HT-29 (cell line): ENCODE measurements around the gene USP6NL. TPM values are rescaled to one million over a fixed set of nuclear protein-coding genes. Genes with fewer than 3 reads are reported as not detected.

Experiments
- DNase-seq: peaks from one replicate; pipeline ENCODE4 v3.0.0-alpha.2; 2015; ENCODE audit warnings: low spot score
- total RNA-seq: library from RNA; depleted of rRNA; stranded (reverse); fragments of >200 nt; shearing (Covaris generic); gene quantifications from 2 replicates; pipeline ENCODE4 v1.2.3, GENCODE V29; 2014

Gene USP6NL
- total RNA-seq, 1 experiment from 2014 or later, result 18.6 TPM

- DNase-seq, result no peak
Measured at GRCh38 chr10:11594589-11595394, 16.7 kb downstream of the USP6NL start.

DNA sequence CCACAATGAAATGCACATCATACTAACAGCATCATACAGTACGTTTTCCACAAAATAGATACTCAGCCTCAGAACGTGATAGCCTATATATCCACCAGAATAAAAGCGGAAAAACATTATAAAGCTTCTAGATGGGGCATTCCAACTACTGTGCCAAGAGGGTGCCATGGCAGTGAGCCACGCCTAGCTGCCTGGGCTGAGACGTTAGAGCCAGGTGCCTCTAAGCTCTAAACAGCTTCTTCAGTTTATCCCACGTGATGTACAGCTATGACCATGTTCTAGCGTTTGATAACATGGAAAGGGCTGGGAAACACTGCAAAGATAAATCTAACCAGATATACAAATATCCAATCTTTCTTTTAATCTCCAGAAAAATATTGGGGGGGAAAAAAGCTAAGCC, 17.8 kb downstream of the USP6NL start:
- no peak for DNase-seq

DNA sequence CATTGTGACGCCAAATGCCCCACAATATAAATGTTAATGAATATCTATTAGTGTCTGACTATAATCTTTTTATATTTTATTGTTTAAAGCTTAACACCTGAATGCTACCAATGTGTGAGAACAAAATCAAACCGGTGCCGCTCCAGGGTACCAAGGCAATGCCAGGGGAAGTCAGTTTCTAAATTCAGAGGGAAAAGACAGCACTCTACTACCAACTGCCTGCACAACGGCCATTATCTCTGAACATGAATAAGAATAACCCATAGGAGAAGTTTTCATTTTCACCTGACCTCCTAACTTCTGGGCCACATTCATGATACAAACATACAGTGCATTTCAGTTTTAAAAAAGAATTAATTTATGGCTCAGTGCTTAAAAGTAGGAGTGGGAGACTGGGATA, 21.7 kb downstream of the USP6NL start:
- DNase-seq, result no peak

DNA sequence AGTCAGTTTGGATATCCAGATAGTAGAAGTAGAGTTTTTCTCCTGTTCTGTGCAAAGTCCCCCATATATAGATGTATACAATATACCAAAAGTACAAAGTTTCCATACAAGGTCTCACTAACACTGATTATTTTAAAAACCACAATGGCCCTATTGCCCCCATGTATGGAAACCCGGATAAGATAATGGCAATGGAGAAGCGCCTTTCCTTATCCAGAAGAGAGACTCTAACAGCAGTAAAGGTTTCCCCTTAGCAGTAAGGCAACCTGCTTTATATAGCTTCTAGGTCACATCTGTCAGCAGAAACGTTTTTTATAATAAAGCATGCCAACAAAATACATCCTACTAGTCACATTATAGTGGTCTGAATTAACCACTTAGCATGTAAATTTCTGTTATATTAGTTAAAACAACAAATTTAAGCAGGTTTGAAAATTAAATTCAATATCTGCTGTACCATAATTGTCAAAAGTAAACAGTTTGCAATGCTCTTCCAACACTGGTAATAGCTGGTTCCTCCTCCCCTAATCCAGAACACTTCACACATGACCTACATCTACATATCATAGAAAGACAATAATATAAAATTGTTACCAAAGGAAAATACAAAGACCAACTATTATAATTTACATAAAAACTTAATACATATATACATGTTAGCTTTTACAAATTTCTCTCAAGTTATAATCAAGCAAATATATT, 22.4 kb downstream of the USP6NL start:
- DNase-seq, result no peak

DNA sequence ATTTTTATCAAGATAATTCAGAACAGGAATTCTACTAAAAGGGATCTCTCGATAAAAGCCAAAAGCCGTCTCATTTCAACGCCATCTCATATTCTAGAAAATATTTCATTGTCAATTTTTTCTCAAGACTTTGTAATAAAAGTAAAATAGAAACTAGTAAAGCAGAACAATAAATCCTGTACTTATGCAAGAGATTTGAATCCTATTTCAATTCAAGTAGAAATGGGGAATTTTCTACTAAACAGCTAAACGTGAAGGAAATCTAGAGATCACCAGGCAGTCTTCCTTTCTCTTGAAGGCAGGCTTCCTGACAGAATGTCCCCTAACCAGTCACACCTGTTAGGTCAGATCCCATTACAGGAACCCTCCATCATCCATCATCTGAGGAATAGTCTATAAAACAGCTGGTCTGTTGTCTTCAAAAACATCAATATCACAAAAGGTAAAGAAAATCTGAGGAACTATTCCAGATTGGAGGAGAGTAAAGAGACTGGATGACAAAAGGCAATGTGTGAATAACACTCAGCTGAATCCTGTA, 23.7 kb downstream of the USP6NL start:
- peak; percentile 74 for DNase-seq

DNA sequence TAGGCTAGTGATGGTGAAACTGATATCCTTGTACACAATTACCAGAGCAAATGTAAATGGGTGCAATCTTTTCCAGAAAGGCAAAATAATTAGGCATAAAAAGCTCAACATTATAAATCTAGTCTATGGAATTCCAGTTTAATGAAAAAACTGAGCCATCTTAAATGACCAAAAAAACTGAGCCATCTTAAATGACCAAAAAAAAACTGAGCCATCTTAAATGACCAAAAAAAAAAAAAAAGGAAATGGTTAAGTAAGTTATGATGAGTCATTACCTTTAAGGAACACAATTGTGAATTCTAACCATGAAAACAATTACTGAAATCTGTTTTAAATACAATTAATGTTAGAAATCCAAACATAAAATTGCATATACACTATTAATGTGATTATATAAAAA, 25.3 kb downstream of the USP6NL start:
- no peak for DNase-seq

DNA sequence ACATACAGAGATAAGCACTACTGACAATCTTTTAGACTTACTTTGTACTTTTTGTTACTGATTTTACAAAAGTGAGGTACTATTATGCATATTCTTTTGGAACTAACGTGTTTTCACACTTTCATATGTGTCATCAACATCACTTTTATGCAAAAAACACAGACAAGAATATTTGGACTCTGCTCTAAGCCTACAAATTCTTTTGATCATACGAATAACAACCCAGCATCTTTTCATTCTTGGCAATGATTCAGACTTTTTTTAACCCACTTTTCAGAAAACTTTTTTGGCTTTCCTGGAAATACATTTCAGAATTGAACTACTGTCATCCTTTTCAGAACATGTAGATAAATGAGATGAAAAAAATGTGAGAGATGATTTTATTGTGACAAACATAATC, 30.2 kb downstream of the USP6NL start:
- DNase-seq, result no peak

- no peak for DNase-seq
Measured at GRCh38 chr10:11579885-11580284, 31.6 kb downstream of the USP6NL start.

DNA sequence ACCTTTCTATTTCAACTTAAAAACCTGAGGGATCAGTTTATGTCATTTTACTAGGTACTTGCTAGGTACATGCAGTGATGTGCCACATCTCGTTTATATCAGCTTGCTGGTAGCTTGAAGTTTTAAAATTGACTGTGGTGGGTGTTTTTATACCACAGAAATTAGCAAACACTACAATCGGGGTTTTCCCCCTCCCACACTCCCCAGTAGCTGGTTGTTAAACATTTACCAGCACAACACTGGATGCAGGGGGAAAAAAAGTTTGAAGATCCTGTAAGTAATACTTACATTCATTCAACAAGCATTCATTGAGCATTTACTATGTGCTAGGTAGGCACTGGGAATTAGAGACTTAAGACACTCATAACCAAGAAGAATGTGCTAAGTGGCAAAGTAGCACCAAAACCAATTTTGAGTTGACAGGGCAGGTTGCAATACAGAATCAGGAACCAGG, 32.6 kb downstream of the USP6NL start:
- DNase-seq, result no peak

GRCh38 chr10:11576092-11576809, 35.2 kb downstream of the USP6NL start:
- DNase-seq, result no peak

GRCh38 chr10:11573497-11573896, 38.0 kb downstream of the USP6NL start:
- no peak for DNase-seq

DNA sequence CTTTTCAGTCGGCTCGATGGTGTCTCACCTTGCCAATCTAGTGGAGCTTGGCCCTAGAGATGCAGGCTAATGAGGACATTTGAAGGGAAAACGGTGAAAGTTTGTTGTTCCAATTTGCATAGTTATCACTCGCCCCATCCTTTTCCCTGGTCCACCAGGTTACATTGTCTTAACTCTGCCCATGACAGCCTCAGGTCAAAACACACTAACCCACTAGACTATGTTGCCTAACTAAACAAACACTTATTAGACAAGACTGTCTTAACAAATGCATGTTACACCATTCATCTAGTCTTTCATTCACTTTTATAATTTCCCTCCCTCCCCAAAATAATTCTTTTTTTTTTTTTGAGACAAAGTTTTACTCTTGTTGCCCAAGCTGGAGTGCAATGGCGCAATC, 40.7 kb downstream of the USP6NL start:
- no peak for DNase-seq

GRCh38 chr10:11569471-11569870, 42.0 kb downstream of the USP6NL start:
- no peak for DNase-seq

DNA sequence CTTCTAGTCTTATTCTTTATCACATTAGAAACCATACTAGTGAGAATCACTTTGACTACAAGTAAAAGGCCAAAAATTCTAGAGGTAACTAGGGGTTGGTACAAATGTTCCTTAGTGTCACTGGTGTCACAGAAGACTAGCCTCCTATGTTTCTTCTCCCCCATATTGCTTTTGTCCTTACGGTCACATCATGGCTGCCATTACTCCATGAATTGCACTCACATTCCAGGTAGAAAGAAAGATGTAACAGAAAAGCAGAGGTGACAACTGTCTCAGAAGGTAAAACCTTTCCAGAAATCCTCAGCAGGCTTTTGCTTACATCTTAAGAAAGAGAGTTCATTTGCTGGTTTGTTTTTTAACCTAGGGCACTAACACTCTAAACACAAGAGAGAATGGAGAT, 42.9 kb downstream of the USP6NL start:
- no peak for DNase-seq

GRCh38 chr10:11564741-11565140, 46.7 kb downstream of the USP6NL start:
- no peak for DNase-seq

DNA sequence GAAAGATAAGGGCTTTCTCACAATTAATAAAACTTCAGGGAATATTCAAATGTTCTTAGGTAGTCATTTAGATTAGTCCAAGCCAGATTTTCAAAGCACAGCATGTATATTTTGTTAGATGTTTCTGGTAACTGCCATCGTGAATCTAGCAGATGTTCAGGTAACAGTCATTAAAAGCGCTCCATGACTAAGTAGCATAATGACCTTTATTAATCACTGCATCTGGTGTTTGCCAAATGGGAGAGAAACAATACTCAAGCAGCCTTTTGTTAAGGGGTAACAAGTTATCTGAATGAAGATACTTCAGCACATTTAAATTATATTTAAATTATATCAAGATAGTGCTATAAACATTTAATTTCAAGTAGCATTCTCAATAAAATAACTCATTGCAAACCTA, 47.5 kb downstream of the USP6NL start:
- no peak for DNase-seq

- DNase-seq, result no peak
Measured at GRCh38 chr10:11562888-11563287, 48.6 kb downstream of the USP6NL start.

DNA sequence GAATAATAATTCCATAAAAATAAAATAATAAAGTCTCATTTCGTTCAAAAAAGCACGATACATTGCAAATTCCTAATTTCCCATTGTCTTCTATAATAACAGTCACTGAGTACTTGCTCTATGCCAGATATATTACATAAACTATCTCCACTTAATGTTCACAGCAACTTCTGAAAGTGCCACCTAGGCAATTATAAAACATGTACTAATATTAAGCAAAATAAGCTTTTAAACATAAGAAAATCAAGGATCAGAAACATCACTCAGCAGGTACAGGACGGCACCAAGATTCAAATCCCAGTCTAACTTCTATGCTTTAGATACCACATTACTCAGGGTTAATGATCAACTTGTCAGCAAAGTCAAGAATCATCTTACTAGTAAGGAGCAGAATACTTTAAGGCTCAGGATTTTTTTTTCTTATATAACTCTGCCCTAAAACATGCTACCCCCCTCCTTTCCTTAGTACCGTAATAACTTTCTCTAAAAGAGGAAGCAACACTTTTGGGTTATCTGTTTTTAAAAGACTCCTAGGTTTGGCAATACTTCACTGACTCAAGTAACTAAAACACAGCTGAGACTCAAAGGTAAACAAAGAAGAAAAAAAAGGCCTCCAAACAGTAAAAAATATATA, 51.3 kb downstream of the USP6NL start:
- DNase-seq, result peak; percentile 68

- no peak for DNase-seq
Measured at GRCh38 chr10:11557967-11558366, 53.5 kb downstream of the USP6NL start.

DNA sequence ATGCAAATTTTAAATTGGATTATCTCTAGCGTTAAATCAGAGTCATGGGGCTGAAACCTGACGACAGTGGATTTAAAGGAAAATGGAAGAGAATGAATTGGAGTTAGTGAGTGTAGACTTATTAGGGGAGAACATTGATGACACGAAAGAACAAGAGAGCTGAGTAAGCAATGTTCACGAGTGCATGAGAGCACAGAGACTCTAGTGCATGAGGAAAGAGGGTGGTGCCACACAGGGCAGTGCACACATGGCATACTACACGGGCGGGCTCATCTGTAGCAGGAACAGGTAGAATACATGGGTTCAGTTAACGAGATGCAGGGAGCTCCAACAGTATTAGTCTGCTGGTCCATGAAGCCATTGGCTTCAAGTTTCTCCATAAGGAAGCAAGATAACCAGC, 53.9 kb downstream of the USP6NL start:
- DNase-seq, result no peak

DNA sequence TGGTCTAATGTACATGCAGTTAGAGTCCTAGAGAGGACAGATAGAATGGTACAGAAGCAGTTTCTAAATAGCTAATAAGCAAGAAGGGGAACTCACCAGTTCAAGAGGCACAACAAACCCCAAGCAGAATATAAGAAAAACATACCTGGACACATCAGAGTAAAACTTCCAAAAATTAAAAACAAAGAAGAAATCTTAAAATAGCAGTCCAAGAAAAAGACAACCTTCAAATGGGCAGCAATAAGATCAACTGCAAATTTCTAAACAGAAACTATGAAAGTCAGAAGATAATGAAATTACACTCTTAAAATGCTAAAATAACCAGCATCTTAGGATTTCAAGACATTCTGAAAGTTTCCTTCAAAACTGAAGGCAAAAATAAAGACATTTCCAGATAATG, 55.9 kb downstream of the USP6NL start:
- no peak for DNase-seq
